K562 (cell line): ENCODE data around the gene ZFP62. TPM values are rescaled to one million over a fixed set of nuclear protein-coding genes. Genes with fewer than 3 reads are reported as not detected.

Experiments
- ATF1 ChIP-seq, 2 experiments: fragments of 450-650 bp in 1 of 2; IDR thresholded peaks; 2 replicates each; pipeline ENCODE4 v1.6.1; 2016; ENCODE audit warnings: missing compliant biosample characterization in 1 of 2, missing genetic modification characterization in 1 of 2
- ATF7 ChIP-seq: fragments of 450-650 bp; IDR thresholded peaks from 2 replicates; pipeline ENCODE4 v1.7.1; 2014; ENCODE audit warnings: mild to moderate bottlenecking, moderate library complexity
- BCOR ChIP-seq: fragments of 450-650 bp; IDR thresholded peaks from 2 replicates; pipeline ENCODE4 v1.6.1; 2016
- EGR1 ChIP-seq: fragments of 450-650 bp; conservative IDR thresholded peaks from 2 replicates; pipeline ENCODE4 v1.6.1; 2017; ENCODE audit warnings: mild to moderate bottlenecking
- EWSR1 ChIP-seq: fragments of 450-650 bp; IDR thresholded peaks from 2 replicates; pipeline ENCODE4 v1.6.1; 2018; ENCODE audit warnings: borderline replicate concordance, mild to moderate bottlenecking, low read depth, moderate library complexity; ENCODE audit not compliant: partially characterized antibody
- FOSL1 ChIP-seq: fragments of 200-800 bp; sonication (Bioruptor generic); conservative IDR thresholded peaks from 2 replicates; pipeline ENCODE4 v1.6.1; 2016; ENCODE audit warnings: missing genetic modification characterization, missing compliant biosample characterization
- GATAD2A ChIP-seq: fragments of 450-650 bp; IDR thresholded peaks from 2 replicates; pipeline ENCODE4 v1.6.1; 2017
- KDM5B ChIP-seq: fragments of 200-600 bp; sonication (generic); IDR thresholded peaks from 2 replicates; pipeline ENCODE4 v1.6.1; 2012; ENCODE audit warnings: low read depth, mild to moderate bottlenecking, moderate library complexity, low read length, control low read depth, inconsistent platforms; ENCODE audit not compliant: insufficient replicate concordance
- L3MBTL2 ChIP-seq: fragments of 450-650 bp; IDR thresholded peaks from 2 replicates; pipeline ENCODE4 v1.6.1; 2016; ENCODE audit warnings: mild to moderate bottlenecking, moderate library complexity
- MAFK ChIP-seq: IDR thresholded peaks from 2 replicates; pipeline ENCODE4 v1.6.1; 2011; ENCODE audit warnings: low read length, improper control_type of control experiment
- NFATC3 ChIP-seq: fragments of 450-650 bp; IDR thresholded peaks from 2 replicates; pipeline ENCODE4 v1.6.1; 2017; ENCODE audit warnings: mild to moderate bottlenecking
- NFIC ChIP-seq: fragments of 450-650 bp; IDR thresholded peaks from 2 replicates; pipeline ENCODE4 v1.6.1; 2017; ENCODE audit warnings: mild to moderate bottlenecking, inconsistent platforms
- NFYB ChIP-seq: IDR thresholded peaks from 2 replicates; pipeline ENCODE4 v1.6.1; 2011; ENCODE audit warnings: mild to moderate bottlenecking, moderate library complexity; ENCODE audit not compliant: insufficient read length; ENCODE audit errors: extremely low read depth
- RBM34 ChIP-seq: fragments of 200-400 bp; formaldehyde crosslinking; IDR thresholded peaks from 2 replicates; pipeline ENCODE4 v1.6.1; 2018; ENCODE audit warnings: low read length, borderline replicate concordance; ENCODE audit not compliant: insufficient read depth
- RFX5 ChIP-seq: IDR thresholded peaks from 2 replicates; pipeline ENCODE4 v1.6.1; 2011; ENCODE audit warnings: low read depth, mild to moderate bottlenecking, improper control_type of control experiment, low read length
- SNRNP70 ChIP-seq: fragments of 200-400 bp; formaldehyde crosslinking; optimal IDR thresholded peaks from 2 replicates; pipeline ENCODE3; 2017; ENCODE audit warnings: low read depth, low read length
- TAF15 ChIP-seq: fragments of 200-400 bp; formaldehyde crosslinking; IDR thresholded peaks from 2 replicates; pipeline ENCODE4 v1.6.1; 2017; ENCODE audit warnings: mild to moderate bottlenecking, low read depth, low read length, moderate library complexity
- TAF9B ChIP-seq: fragments of 450-650 bp; IDR thresholded peaks from 2 replicates; pipeline ENCODE4 v1.6.1; 2018; ENCODE audit warnings: mild to moderate bottlenecking; ENCODE audit not compliant: partially characterized antibody
- TSC22D4 ChIP-seq: fragments of 450-650 bp; IDR thresholded peaks from 2 replicates; pipeline ENCODE4 v1.6.1; 2016; ENCODE audit warnings: missing genetic modification characterization, missing biosample characterization, control low read depth
- YBX1 ChIP-seq: fragments of 450-650 bp; IDR thresholded peaks from 2 replicates; pipeline ENCODE4 v1.7.1; 2016; ENCODE audit warnings: mild to moderate bottlenecking
- ZBTB12 ChIP-seq: fragments of 250-450 bp; sonication (Bioruptor Pico); IDR thresholded peaks from 2 replicates; pipeline ENCODE4 v1.4.0; 2020
- ZNF12 ChIP-seq: sonication (generic); formaldehyde crosslinking; IDR thresholded peaks from 2 replicates; pipeline ENCODE4 v1.4.0; 2020; ENCODE audit warnings: mild to moderate bottlenecking, missing genetic modification reagents
- ZNF175 ChIP-seq: fragments of 200-800 bp; sonication (Bioruptor generic); IDR thresholded peaks from 2 replicates; pipeline ENCODE4 v1.6.1; 2016; ENCODE audit warnings: low read depth, mild to moderate bottlenecking, missing genetic modification characterization, missing compliant biosample characterization
- ZNF41 ChIP-seq: fragments of 250-450 bp; sonication (Bioruptor Pico); conservative IDR thresholded peaks from 2 replicates; pipeline ENCODE4 v1.4.0; 2020; ENCODE audit warnings: mild to moderate bottlenecking
- ZNF583 ChIP-seq: fragments of 250-450 bp; sonication (Bioruptor Pico); IDR thresholded peaks from 2 replicates; pipeline ENCODE4 v1.4.0; 2020
- ZNF584 ChIP-seq: fragments of 200-800 bp; sonication (Bioruptor generic); IDR thresholded peaks from 2 replicates; pipeline ENCODE4 v1.6.1; 2016; ENCODE audit warnings: low read depth, mild to moderate bottlenecking, missing genetic modification characterization, missing compliant biosample characterization
- ZNF695 ChIP-seq: fragments of 450-650 bp; formaldehyde crosslinking; IDR thresholded peaks from 2 replicates; pipeline ENCODE4 v1.4.0; 2020; ENCODE audit warnings: mild to moderate bottlenecking, moderate library complexity
- polyA plus RNA-seq, 8 experiments: library from polyadenylated mRNA; depleted of rRNA in 4 of 8; stranded (reverse) in 5 of 8; unstranded in 3 of 8; fragments of >200 nt; fragmentation: Nextera tagmentation in 2 of 8; fragmentation: Illumina TruSeq in 1 of 8; extraction: Ambion mirVana in 2 of 8; extraction: Trizol in 1 of 8; gene quantifications; 2 replicates each; pipeline versions ENCODE4 v1.2.1 to v1.2.3, GENCODE V29; 2011 to 2014; ENCODE audit warnings: inconsistent platforms in 1 of 8, missing spikeins in 1 of 8
- total RNA-seq, 7 experiments: library from RNA; depleted of rRNA in 6 of 7; stranded (reverse); fragments of >200 nt in 6 of 7; fragmentation: Illumina TruSeq in 2 of 7; extraction: Trizol in 2 of 7; gene quantifications; 2 replicates each; pipeline versions ENCODE4 v1.2.1 to v1.2.3, GENCODE V29; 2011 to 2021; ENCODE audit warnings: low replicate concordance in 1 of 7
- TF ChIP-seq, protein P1 (sequence below): fragments of 450-650 bp; IDR thresholded peaks from 2 replicates; pipeline ENCODE4 v1.7.0; 2016; ENCODE audit warnings: borderline replicate concordance

Gene ZFP62
- total and polyA plus RNA-seq, 9 of the 15 experiments (the other 6 are each of a cell fraction or from before 2014, with no cell fraction given): 12.2 to 37.5 (median 25.0) TPM

- TF ChIP-seq KDM5B (peak; percentile 42), ZNF584 (no peak), ATF1 (CRISPR knock-in tag; IDR thresholded peaks at IDR 0.05) (no peak), ATF1 (tag; IDR thresholded peaks at IDR 0.05) (no peak; the same call in none of the 2 replicates), ZNF175 (CRISPR knock-in tag) (no peak), TSC22D4 (no peak), MAFK (no peak), EWSR1 (no peak), TAF15 (no peak), FOSL1 (tag) (0 out of 2 replicates have a peak, but pooled peaks have one; percentile 31), TAF9B (peak; percentile 42), L3MBTL2 (peak; percentile 89), RBM34 (no peak), BCOR (peak; percentile 7; the same call in 1 of the 2 replicates), NFATC3 (no peak), ZNF695 (no peak), RFX5 (no peak), ATF7 (0 out of 2 replicates have a peak, but pooled peaks have one; percentile 29), NFIC (0 out of 2 replicates have a peak, but pooled peaks have one; percentile 5), SNRNP70 (no peak), ZBTB12 (CRISPR knock-in tag) (no peak), ZNF12 (CRISPR knock-in tag) (0 out of 2 replicates have a peak, but pooled peaks have one; percentile 35), EGR1 (no peak), ZNF41 (no peak), ZNF583 (CRISPR knock-in tag) (0 out of 2 replicates have a peak, but pooled peaks have one; percentile 14), YBX1 (no peak), NFYB (no peak), GATAD2A (no peak)
- TF ChIP-seq, protein P1, sequence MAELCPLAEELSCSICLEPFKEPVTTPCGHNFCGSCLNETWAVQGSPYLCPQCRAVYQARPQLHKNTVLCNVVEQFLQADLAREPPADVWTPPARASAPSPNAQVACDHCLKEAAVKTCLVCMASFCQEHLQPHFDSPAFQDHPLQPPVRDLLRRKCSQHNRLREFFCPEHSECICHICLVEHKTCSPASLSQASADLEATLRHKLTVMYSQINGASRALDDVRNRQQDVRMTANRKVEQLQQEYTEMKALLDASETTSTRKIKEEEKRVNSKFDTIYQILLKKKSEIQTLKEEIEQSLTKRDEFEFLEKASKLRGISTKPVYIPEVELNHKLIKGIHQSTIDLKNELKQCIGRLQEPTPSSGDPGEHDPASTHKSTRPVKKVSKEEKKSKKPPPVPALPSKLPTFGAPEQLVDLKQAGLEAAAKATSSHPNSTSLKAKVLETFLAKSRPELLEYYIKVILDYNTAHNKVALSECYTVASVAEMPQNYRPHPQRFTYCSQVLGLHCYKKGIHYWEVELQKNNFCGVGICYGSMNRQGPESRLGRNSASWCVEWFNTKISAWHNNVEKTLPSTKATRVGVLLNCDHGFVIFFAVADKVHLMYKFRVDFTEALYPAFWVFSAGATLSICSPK: no peak
Measured at GRCh38 chr5:180831139-180832093, 29.7 kb downstream of the ZFP62 start (continued).
